SK-N-SH (cell line): ENCODE measurements around the gene PSMC5. TPM values are rescaled to one million over a fixed set of nuclear protein-coding genes. Genes with fewer than 3 reads are reported as not detected.

ENCODE experiments used
- CTCF ChIA-PET: fragments of 300-600, 350-600 bp; formaldehyde crosslinking; extraction: SDS; loops from one replicate; lab custom pipeline; 2021; lab: Yijun Ruan, JAX
- POLR2A ChIA-PET: fragments of 350-600 bp; sonication (Branson Sonifier 250); formaldehyde crosslinking; extraction: SDS; loops from one replicate; lab custom pipeline; 2020; ENCODE audit warnings: antibody characterized with exemption, inconsistent platforms; lab: Yijun Ruan, JAX
- DNase-seq: peaks from one replicate; pipeline ENCODE4 v3.0.0; 2012
- H2AFZ ChIP-seq: fragments of 200-600 bp; sonication (generic); 2 replicates; pipeline ENCODE4 v1.8.1; 2016; ENCODE audit warnings: antibody characterized with exemption, mild to moderate bottlenecking, low read depth
- H3F3A ChIP-seq: fragments of 200-600 bp; sonication (generic); replicated peaks from 2 replicates; pipeline ENCODE3; 2016; ENCODE audit warnings: antibody characterized with exemption, mild to moderate bottlenecking; ENCODE audit not compliant: insufficient read depth
- H3K27ac ChIP-seq, 2 experiments: fragments of 200-500 bp in 1 of 2; fragments of 200-600 bp in 1 of 2; sonication (Bioruptor generic) in 1 of 2; sonication (generic), shearing (Covaris generic) in 1 of 2; 2 replicates each; pipeline versions ENCODE4 v1.5.1 to v1.6.1; 2014 to 2016; ENCODE audit warnings: low read depth in 2 of 2, inconsistent platforms in 1 of 2, low read length in 1 of 2, mild to moderate bottlenecking in 1 of 2, mixed read lengths in 1 of 2
- H3K27me3 ChIP-seq: fragments of 200-600 bp; sonication (generic), shearing (Covaris generic); 2 replicates; pipeline ENCODE4 v1.6.1; 2016; ENCODE audit warnings: mixed run types; ENCODE audit not compliant: insufficient read depth
- H3K36me3 ChIP-seq, 2 experiments: fragments of 200-500 bp in 1 of 2; fragments of 200-600 bp in 1 of 2; sonication (Bioruptor generic) in 1 of 2; sonication (generic) in 1 of 2; replicated peaks in 1 of 2; 2 replicates each; pipeline versions ENCODE3 to v1.5.1; 2014 to 2016; ENCODE audit warnings: low read length in 1 of 2, mild to moderate bottlenecking in 1 of 2; ENCODE audit not compliant: insufficient read depth in 2 of 2, control insufficient read depth in 1 of 2
- H3K4me1 ChIP-seq, 2 experiments: fragments of 200-500 bp in 1 of 2; fragments of 200-600 bp in 1 of 2; sonication (Bioruptor generic) in 1 of 2; sonication (generic), shearing (Covaris generic) in 1 of 2; 2 replicates each; pipeline versions ENCODE4 v1.5.1 to v1.6.1; 2014 to 2016; ENCODE audit warnings: low read depth in 1 of 2, low read length in 1 of 2, mixed run types in 1 of 2; ENCODE audit not compliant: insufficient read depth in 2 of 2, control insufficient read depth in 1 of 2
- H3K4me2 ChIP-seq: fragments of 200-600 bp; sonication (generic), shearing (Covaris generic); 2 replicates; pipeline ENCODE4 v1.6.1; 2017; ENCODE audit warnings: mixed run types
- H3K4me3 ChIP-seq, 2 experiments: fragments of 200-500 bp in 1 of 2; fragments of 200-600 bp in 1 of 2; sonication (Bioruptor generic) in 1 of 2; sonication (generic), shearing (Covaris generic) in 1 of 2; 2 replicates each; pipeline versions ENCODE4 v1.5.1 to v1.8.1; 2014 to 2016; ENCODE audit warnings: low read depth in 2 of 2, inconsistent platforms in 1 of 2, low read length in 1 of 2, mild to moderate bottlenecking in 1 of 2, mixed read lengths in 1 of 2, moderate library complexity in 1 of 2
- H3K79me2 ChIP-seq: fragments of 200-600 bp; sonication (generic); 2 replicates; pipeline ENCODE4 v1.8.1; 2017; ENCODE audit warnings: mild to moderate bottlenecking; ENCODE audit not compliant: insufficient read depth
- H3K9ac ChIP-seq: fragments of 200-600 bp; sonication (generic); 2 replicates; pipeline ENCODE4 v1.6.1; 2017; ENCODE audit warnings: mixed run types
- H3K9me2 ChIP-seq: fragments of 200-600 bp; sonication (generic); 2 replicates; pipeline ENCODE4 v1.6.1; 2017; ENCODE audit warnings: mixed run types
- H3K9me3 ChIP-seq: fragments of 200-600 bp; sonication (generic); 2 replicates; pipeline ENCODE4 v1.6.1; 2017; ENCODE audit warnings: mixed run types, mild to moderate bottlenecking, moderate library complexity
- H4K20me1 ChIP-seq: fragments of 200-600 bp; sonication (generic); 2 replicates; pipeline ENCODE4 v1.6.1; 2017; ENCODE audit warnings: mild to moderate bottlenecking, mixed run types; ENCODE audit not compliant: insufficient read depth
- EP300 ChIP-seq, 2 experiments: IDR thresholded peaks; 2 replicates each; pipeline versions ENCODE4 v1.4.0 to v1.6.1; 2012; ENCODE audit warnings: borderline replicate concordance in 1 of 2, low read depth in 1 of 2, low read length in 1 of 2
- EZH2phosphoT487 ChIP-seq: fragments of 200-600 bp; sonication (generic); IDR thresholded peaks from 2 replicates; pipeline ENCODE4 v1.6.1; 2017; ENCODE audit warnings: low read depth, mixed run types, mild to moderate bottlenecking, antibody characterized with exemption, moderate library complexity, borderline replicate concordance
- FOXM1 ChIP-seq: IDR thresholded peaks from 2 replicates; pipeline ENCODE4 v1.4.0; 2012; ENCODE audit warnings: low read depth, mild to moderate bottlenecking
- GATA2 ChIP-seq: sonication (generic); formaldehyde crosslinking; IDR thresholded peaks from 2 replicates; pipeline ENCODE4 v1.5.0; 2020; ENCODE audit warnings: mild to moderate bottlenecking, missing genetic modification reagents
- MXI1 ChIP-seq: IDR thresholded peaks from 2 replicates; pipeline ENCODE4 v1.6.1; 2012; ENCODE audit warnings: mild to moderate bottlenecking, low read depth, low read length, improper control_type of control experiment
- NFIC ChIP-seq: IDR thresholded peaks from 2 replicates; pipeline ENCODE4 v1.4.0; 2012; ENCODE audit warnings: borderline replicate concordance
- POLR2AphosphoS5 ChIP-seq: IDR thresholded peaks from 2 replicates; pipeline ENCODE4 v1.6.1; 2012; ENCODE audit warnings: low read depth, low read length
- RCOR1 ChIP-seq: fragments of 150-350 bp; IDR thresholded peaks from 2 replicates; pipeline ENCODE4 v1.6.1; 2017; ENCODE audit warnings: antibody characterized with exemption, low read length
- RFX5 ChIP-seq: IDR thresholded peaks from 2 replicates; pipeline ENCODE4 v1.6.1; 2012; ENCODE audit warnings: mild to moderate bottlenecking, improper control_type of control experiment, low read length
- TAF1 ChIP-seq: IDR thresholded peaks from 2 replicates; pipeline ENCODE4 v1.6.1; 2012; ENCODE audit warnings: low read depth, mild to moderate bottlenecking, low read length, moderate library complexity, borderline replicate concordance
- TEAD4 ChIP-seq: IDR thresholded peaks from 2 replicates; pipeline ENCODE4 v1.4.0; 2012; ENCODE audit warnings: mild to moderate bottlenecking, borderline replicate concordance; ENCODE audit not compliant: insufficient read depth
- WGBS: methylation state at CpG from one replicate; pipeline ENCODE4 v1.1.6; 2017; ENCODE audit warnings: low lambda C conversion rate; 5-methylcytosine and 5-hydroxymethylcytosine counted together
- polyA plus RNA-seq, 3 experiments: library from polyadenylated mRNA; depleted of rRNA; stranded (reverse); fragments of >200 nt; gene quantifications; 2 replicates each; pipeline ENCODE4 v1.2.3, GENCODE V29; 2012
- TF ChIP-seq, protein P1 (sequence below): IDR thresholded peaks from 2 replicates; pipeline ENCODE4 v1.4.0; 2012; ENCODE audit warnings: low read depth, borderline replicate concordance
- TF ChIP-seq, protein P2 (sequence below): fragments of 150-350 bp; IDR thresholded peaks from 2 replicates; pipeline ENCODE4 v1.6.1; 2017; ENCODE audit warnings: antibody characterized with exemption, low read length, low read depth, borderline replicate concordance
- TF ChIP-seq, protein P3 (sequence below): fragments of 200-600 bp; sonication (generic); IDR thresholded peaks from 2 replicates; pipeline ENCODE4 v1.6.1; 2017; ENCODE audit warnings: antibody characterized with exemption, mild to moderate bottlenecking, moderate library complexity

PSMC5 gene
- polyA plus RNA-seq, 1 of the 3 experiments (the other 2 are of a cell fraction) = 424 TPM

DNA sequence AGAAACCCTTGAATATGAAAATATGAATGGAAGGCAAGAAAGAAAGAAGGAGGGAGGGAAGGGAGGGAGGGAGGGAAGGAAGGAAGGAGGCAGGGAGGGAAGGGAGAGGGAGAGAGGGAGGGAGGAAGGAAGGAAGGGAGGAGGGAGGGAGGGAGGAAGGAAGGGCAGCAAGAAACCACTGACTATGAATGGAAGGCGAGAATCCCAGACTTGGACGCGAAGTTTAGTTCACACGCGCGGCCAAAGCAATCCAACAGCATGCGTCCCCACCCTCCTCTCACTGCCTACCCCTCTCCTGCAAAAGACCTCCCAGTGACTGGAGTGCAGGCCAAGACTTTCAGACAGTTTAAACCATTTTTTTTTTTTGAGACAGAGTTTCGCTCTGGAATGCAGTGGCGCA, 23.2 kb downstream of the PSMC5 start (continued):
- TF ChIP-seq, protein P1, sequence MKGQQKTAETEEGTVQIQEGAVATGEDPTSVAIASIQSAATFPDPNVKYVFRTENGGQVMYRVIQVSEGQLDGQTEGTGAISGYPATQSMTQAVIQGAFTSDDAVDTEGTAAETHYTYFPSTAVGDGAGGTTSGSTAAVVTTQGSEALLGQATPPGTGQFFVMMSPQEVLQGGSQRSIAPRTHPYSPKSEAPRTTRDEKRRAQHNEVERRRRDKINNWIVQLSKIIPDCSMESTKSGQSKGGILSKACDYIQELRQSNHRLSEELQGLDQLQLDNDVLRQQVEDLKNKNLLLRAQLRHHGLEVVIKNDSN = no peak
- TF ChIP-seq, protein P2, sequence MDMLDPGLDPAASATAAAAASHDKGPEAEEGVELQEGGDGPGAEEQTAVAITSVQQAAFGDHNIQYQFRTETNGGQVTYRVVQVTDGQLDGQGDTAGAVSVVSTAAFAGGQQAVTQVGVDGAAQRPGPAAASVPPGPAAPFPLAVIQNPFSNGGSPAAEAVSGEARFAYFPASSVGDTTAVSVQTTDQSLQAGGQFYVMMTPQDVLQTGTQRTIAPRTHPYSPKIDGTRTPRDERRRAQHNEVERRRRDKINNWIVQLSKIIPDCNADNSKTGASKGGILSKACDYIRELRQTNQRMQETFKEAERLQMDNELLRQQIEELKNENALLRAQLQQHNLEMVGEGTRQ = no peak
- TF ChIP-seq RCOR1 = no peak

DNA sequence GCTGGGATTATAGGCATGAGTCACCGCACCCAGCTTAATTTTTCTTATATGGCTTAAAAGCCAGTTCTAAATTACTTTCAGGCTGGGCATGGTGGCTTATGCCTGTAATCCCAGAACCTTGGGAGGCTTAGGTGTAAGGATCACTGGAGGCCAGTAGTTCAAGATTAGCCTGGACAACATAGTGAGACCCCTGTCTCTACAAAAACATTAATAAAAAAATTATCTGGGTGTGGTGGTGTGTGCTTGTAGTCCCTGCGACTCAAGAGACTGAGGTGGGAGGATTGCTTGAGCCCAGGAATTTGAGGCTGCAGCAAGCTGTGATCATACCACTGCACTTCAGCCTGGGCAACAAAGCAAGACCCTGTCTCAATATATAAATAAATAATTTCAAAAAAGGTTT, 26.0 kb downstream of the PSMC5 start:
- H3K4me2 ChIP-seq = no peak overlapping the region
- DNase-seq = no peak
- H3K27me3 ChIP-seq = peaks cover 16% of the 10 kb centered on the region; the same call in 1 of the 2 replicates
- ChIA-PET CTCF (interaction anchor here (0.8 to 6.4 kb wide), 5 partner anchors 13 to 280 kb away, joined by 3 to 50 read pairs (median 4); partner anchors contain the start of gene GH1), POLR2A (no interaction called here)
- 76% methylated on average over 2 of the region's 2 CpGs for WGBS
- H2AFZ ChIP-seq = no peak overlapping the region
- H3K27ac ChIP-seq = no peak overlapping the region
- H3K4me1 ChIP-seq = no peaks in the 10 kb centered on the region
- no peaks in the 10 kb centered on the region for H3F3A ChIP-seq
- no peaks in the 10 kb centered on the region for H3K9me3 ChIP-seq
- no peaks in the 10 kb centered on the region for H3K36me3 ChIP-seq
- no peaks in the 10 kb centered on the region for H3K79me2 ChIP-seq
- H3K9me2 ChIP-seq = no peaks in the 10 kb centered on the region
- no peak for TF ChIP-seq TAF1
- no peak for TF ChIP-seq RCOR1
- TF ChIP-seq MXI1 = no peak
- TF ChIP-seq EZH2phosphoT487 = no peak
- TF ChIP-seq RFX5 = no peak
- TF ChIP-seq GATA2 (CRISPR knock-in tag) = no peak
- TF ChIP-seq EP300 (IDR thresholded peaks at IDR 0.05; ENCODE audit: borderline replicate concordance in 1 of 2, low read depth in 1 of 2, low read length in 1 of 2) = no peak
- TF ChIP-seq TEAD4 = no peak
- TF ChIP-seq, protein P3, sequence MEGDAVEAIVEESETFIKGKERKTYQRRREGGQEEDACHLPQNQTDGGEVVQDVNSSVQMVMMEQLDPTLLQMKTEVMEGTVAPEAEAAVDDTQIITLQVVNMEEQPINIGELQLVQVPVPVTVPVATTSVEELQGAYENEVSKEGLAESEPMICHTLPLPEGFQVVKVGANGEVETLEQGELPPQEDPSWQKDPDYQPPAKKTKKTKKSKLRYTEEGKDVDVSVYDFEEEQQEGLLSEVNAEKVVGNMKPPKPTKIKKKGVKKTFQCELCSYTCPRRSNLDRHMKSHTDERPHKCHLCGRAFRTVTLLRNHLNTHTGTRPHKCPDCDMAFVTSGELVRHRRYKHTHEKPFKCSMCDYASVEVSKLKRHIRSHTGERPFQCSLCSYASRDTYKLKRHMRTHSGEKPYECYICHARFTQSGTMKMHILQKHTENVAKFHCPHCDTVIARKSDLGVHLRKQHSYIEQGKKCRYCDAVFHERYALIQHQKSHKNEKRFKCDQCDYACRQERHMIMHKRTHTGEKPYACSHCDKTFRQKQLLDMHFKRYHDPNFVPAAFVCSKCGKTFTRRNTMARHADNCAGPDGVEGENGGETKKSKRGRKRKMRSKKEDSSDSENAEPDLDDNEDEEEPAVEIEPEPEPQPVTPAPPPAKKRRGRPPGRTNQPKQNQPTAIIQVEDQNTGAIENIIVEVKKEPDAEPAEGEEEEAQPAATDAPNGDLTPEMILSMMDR = no peak
- no peak for TF ChIP-seq FOXM1
- TF ChIP-seq POLR2AphosphoS5 = no peak
- TF ChIP-seq NFIC = no peak
- TF ChIP-seq, all 33 proteins: peak for 0
- Histone ChIP-seq H3K9ac (no peak overlapping the region), H3K4me3 (no peak overlapping the region), H4K20me1 (no peaks in the 10 kb centered on the region)
